ENCODE measurements around the gene GPRC5B.

GRCh38 chr16:19831678-19832077 is 53.0 kb downstream of the GPRC5B start:
- TF ChIP-seq POLR2A (IDR thresholded peaks at IDR 0.05; ENCODE audit: low read depth) (no peak), CTCF (IDR thresholded peaks at IDR 0.05) (no peak)
